HG03442 (cell line): ENCODE results near the gene GRIK4.
A peak's percentile ranks its signal among the peaks of the same experiment; 100 is the strongest.

Experiments
- ATAC-seq: cut with Tn5 transposase; IDR thresholded peaks from one replicate; pipeline ENCODE4 v1.9.1; 2021; ENCODE audit warnings: mild to moderate bottlenecking, moderate library complexity; ENCODE audit not compliant: unreplicated experiment

Gene GRIK4

DNA sequence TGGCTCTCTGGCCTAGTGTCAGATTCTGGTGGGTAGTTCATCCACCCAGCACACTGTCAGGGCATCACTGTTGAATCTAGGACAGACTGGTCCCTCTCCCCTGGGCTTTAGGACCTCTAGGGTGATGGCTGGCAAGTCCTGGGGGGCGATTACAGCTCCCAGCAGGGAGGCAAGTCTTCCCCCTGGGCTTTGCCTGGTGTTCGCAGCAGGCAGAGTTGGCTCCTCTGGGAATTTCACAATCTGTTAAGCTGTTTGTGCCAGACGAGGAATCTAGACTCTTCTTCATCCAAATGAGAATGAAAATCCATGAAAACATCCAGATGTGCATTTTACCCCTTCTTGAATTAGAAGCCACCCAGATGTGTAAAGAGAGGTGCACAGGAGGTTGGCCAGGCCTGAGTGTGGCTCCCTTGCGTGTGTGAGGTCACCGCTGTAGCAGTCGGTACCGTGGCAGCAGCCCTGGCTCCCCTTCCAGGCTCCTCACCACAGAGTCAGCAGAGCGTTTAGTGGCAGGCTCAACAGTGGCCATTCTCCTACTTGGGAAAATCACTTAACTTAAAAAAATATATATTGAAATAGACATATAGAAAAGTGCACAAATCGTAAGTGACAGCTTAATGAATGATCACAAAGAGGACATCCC lies 412.4 kb downstream of the GRIK4 start:
- no peak for ATAC-seq

DNA sequence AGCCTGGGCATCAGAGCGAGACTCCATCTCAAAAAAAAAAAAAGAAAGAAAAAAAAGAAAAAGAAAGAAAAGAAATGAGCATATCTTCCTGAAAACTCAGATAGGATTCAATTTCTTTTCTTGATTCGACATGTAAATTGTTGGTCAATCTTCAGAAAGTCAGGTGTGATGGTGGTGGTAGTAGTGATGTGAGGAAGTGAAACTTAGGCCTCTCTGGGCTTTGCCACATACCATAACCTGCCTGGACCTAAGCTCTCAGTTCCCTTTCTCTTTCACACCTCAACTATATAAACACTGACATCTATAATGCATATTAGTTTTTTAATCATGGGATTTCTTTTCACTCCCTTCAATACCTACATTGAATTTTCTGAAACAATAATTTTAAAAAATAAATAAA lies 414.4 kb downstream of the GRIK4 start:
- peak; percentile 99 for ATAC-seq

DNA sequence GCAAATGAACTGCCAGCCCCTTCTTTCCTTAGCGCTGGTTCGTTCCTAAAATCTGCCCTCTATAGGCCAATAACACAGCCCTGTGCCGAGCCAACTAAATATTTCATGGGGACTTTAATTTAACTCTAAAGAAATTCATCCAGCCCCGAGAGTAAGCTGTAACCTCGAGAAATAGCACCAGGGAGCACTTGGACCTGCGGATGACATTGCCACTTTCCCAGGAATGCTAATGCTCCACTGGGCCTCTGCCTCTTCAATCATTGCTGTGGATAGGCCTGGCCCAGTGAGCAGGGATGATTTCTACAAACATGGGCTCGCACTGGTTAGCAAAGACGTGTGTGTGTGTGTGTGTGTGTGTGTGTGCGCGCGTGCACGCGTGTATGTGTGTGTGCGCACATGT lies 417.1 kb downstream of the GRIK4 start:
- ATAC-seq: no peak

DNA sequence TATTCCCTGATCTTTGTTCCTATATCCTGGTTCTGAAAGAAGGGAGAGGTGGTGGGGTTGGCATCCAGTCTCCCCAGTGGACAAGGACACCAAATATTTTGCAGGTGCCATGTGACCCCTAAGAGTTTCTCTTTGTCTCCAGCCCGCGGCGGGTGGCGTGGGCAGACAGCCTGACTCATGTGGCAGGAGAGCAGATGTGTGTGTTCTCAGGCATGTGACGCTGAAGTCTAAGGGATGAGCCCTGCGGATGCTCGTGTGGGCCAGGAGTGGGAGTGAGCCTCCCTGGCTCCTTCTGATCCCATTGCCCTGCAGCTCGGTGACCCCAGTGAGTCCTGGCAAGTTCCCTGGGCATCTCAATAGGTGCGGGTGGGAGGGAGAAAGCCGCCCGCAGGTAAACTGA lies 417.5 kb downstream of the GRIK4 start:
- ATAC-seq: no peak

DNA sequence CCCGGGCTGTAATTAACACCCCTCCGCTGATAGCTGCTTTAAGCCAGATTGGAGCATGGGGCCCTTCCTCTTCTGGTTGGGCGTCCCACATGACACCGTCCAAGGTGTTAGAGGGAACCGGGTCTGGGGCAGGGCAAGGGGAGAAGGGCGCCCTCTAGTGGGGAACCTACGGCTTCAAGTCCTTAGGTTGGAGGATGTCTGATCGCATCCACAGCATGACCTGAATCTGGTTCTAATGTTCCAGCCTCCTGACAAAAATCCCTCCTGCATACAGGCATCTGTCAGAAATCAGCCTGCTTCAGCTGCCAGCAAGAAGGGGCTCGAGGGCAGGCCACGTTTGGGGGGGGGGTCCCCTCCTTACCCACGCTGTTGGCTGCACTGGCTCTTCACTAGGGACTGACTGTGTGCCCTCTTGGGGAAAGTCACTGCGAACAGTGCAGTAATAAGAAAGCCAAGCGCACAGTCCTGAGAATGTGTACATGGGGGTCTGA lies 418.2 kb downstream of the GRIK4 start:
- no peak for ATAC-seq

DNA sequence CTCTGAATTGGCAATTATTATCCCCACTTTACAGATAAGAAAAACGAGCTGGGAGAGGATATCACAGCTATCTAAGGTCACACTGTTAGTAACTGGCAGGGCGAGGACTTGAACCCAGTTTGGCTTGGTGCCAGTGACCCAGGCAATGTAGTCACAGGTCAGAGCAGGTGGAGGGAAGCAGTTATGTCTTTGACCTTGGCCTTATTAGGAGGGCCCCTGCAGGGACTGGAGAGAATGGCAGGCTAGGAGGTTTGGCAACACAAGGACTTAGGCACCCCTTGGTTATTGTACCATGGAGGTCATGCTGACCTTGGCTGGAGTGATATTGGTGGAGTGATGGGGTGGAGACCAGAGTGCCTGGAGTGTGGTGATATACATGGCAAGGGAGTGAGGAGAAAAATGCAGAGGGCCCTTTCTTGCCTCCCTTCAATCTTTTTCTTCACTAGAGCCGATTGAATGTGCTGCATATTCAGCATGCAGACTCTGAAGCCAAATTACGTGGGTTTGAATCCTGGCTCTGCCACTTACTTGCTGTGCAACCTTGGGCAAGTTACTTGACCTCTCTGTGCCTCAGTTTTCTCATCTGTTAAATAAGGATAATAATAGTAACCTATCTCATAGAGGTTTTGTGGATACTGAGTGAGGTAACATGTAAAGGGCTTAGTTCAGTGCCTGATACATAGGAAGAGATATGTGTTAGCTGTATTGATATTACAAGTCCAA lies 419.7 kb downstream of the GRIK4 start:
- ATAC-seq: no peak

DNA sequence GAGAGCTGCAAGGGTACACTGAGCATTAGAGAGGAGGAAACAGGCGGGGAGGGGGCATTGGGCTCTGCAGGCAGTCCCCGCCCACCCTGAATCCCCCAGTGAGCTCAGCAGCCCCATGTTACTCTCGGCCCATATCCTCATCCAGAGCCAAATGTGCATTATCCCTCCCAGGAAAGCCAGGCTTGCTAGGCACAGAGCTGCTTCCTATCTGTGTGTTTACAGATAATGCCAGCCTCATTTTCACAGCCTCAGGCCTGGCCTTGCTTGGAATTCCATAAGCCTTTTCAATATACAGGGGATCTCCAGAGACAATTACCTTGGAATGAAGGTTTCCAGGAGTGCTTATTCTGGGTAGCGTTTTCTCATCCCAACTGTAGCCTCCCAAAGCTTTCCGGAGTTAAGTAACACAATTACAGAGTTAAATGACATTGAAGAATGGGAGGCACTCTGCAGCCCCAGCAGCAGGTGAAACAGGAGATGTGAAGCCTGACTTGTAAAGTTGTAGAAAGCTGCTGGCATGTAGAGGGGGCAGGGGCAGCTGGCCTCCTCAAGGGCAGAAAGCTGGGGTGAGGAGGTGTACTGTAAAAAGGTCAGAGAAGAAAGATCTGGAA lies 420.9 kb downstream of the GRIK4 start:
- ATAC-seq: no peak

DNA sequence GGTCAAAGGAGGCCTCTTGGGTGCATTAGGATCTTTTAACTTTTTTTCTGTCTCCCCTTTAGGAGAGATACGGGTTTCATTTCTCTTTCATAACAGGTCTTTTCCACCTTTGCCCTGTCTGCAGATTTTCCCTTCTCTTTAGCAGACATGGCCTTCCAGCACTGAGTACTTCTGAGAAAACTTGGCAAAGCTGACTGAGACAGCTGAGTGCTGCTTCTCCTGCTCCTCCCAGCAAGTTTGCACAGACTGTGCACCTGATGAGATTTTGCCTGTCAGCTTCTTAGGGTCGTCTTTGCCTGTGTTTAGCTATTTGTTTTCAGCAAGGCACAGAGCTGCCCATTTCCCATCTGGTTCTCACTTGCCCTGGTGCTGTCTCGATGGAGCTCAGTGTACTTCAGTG lies 424.8 kb downstream of the GRIK4 start:
- ATAC-seq: no peak

DNA sequence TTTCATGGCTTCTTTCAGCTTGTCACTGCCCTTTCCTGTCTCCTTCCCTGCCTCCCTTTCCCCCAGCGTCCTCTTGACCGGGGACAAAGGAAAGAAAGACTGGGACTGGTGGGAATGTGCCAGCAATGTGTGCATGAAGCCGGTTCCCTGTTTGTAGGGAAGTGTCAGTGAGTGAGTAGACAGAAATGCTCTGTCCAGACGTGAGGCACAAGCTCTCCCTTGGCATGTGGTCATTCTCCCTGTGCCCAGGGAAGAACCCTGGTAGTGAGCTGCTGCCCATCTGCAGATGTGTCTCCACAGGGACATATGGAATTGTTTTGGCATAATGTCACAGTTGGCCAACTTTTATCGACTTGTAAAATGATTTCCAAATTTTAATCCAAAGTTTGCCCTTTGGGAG lies 426.0 kb downstream of the GRIK4 start:
- ATAC-seq: no peak

DNA sequence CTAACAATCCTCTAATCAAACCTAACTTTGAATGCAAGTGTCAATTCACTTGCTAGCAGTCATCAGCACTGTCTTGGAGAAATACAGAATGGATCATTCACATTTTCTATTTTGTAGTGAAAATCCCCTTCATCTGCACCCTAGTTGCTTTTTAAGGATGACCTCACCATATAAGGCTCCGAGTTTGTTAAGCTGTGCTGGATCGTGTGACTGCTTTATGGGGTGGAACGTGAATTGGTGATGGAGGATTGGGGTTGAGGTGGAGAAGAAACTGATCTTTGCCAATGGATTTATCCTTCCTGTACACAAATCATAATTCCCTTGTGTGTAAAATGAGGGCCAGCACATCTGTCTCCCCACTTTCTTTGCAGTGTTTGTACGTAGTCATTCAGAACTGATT lies 426.7 kb downstream of the GRIK4 start:
- ATAC-seq: no peak

DNA sequence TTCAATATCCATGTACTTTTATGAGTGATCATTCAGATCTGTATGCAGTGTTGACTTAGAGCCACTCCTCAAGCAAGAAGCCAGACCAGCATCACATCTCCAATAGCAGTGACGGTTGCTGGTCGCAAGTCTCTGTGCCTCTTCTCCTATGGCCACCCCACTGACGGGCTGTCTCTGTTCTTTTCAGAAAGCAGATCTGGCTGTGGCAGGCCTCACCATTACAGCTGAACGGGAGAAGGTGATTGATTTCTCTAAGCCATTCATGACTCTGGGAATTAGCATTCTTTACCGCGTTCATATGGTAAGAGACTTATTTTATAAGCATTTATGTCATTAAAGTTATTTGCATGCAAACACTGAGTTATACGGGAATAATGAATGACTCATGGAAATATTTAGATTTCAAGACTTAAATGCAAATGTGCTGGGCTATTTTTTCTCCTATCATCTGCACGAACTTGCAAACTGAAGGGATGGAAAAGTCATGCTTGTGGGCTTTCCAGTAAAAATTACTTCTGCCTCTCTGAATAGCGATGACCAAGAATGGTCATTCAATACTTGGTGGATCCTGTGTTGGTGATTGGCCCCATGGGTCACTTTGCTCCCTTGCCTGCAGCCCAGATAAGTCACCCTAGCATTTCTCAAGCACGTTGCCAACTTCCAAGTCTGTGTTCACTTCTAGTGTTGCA lies 428.8 kb downstream of the GRIK4 start:
- no peak for ATAC-seq

DNA sequence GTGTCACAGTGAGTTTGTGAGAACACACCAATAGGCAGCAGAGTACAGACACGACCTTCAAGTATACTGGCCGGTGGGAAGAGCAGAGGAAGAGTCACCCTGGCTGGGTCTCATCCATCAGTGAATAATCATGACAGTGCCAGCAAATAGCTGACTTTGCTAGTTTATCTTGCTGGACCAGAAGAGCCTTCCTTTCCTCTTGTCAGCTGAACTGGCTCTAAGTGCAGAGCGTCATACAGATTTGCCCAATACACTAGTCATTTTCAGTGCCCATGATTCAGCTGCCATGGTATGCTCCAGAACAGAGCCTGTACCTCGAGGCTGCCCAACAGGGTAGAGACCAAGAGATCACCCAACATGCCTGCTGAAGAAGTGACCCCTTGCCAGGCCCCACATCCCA lies 429.5 kb downstream of the GRIK4 start:
- ATAC-seq: no peak

DNA sequence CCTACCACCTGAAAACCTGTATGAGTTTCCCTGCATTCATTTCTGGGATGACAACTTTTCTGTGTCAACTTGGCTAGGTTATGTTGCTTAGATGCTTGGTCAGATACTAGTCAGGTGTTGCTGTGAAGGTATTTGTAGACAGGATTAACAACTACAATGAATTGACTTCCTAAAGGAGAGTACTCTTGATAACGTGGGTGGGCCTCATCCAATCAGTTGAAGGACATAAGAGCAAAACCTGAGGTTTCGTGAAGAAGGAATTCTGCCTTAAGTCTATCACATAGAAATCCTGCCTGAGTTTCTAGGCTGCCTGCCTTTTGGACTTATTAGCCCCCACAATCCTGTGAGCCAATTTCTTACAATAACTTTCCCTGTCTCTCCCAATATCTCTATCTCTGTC lies 431.2 kb downstream of the GRIK4 start:
- ATAC-seq: no peak

DNA sequence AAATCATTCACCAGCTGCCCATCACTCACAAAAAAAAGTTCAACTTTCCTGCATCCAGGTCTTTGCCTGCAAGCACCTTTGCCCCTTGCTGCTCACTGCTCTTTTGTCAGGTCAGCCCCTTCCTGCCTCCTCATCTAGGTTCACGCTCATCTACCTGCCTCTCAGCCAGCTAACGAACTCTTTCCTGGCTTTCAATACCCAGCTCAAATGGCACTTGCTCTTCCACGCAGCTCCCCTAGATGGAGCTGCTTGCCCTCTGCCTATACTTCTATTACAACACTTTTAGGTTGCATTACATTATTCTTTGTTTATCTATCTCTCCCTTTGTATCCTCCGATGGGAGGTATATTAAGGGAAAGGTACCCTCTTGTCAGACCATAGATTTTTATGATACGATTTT lies 433.5 kb downstream of the GRIK4 start:
- ATAC-seq: no peak

DNA sequence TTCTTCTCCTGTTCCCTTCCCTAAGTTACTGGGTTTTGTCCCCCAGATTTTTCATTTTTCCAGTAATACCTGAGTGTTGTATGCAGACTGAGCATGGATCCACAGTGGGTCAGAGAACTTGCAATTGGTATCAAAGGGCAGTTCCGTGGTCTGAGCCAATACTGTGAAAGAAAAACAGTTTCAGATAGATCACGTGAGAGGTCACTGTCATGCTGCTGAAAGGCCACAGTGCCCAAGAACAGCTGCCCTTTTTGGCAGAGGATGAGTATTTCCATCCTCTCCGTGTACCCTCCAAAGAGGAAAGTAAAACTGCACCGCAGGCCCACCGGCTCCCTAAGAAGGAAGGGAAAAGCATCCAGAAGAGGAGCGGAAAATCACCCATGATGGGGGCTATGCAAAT lies 439.3 kb downstream of the GRIK4 start:
- ATAC-seq: no peak

DNA sequence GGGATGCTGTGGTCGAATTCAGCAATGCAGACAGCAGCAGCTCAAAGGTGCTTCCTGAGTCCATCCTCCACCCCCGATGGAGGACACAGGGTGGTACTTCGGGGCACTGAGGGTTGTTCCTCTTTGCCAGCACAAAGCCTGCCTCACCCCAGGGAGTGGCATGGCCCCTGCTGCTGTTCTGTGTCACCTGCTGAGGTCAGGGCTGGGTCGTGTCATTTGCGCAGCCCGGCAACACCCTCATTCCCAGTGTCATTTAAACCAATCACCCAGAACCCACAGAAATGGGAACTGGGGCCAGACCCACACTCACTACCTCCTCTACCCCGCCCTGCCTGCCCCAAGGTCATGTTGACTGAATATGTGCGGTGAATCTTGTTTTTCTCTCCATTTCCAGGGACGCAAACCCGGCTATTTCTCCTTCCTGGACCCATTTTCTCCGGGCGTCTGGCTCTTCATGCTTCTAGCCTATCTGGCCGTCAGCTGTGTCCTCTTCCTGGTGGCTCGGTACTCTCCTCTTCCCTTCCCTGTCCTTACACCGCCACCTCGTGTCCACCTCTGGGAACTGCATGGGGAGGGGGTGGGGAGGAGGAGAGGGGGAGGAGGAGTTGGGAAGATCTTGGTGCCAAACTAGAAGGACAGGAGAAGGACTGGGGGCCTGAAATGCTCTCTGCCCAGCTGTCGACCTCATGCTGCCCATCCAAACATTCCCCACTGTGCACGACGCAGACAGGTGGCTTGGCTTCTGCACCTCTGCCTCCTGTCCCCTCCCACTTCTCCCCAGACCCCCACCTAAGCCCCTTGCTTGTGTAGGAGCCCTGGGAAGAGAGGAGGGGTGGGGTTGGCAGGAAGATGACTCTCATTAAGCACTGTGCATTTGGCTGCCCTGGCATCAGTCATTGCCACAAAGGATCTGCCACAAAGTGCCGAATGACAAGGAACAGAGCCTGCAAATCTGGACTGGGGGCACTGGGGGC lies 441.2 kb downstream of the GRIK4 start:
- ATAC-seq: no peak

DNA sequence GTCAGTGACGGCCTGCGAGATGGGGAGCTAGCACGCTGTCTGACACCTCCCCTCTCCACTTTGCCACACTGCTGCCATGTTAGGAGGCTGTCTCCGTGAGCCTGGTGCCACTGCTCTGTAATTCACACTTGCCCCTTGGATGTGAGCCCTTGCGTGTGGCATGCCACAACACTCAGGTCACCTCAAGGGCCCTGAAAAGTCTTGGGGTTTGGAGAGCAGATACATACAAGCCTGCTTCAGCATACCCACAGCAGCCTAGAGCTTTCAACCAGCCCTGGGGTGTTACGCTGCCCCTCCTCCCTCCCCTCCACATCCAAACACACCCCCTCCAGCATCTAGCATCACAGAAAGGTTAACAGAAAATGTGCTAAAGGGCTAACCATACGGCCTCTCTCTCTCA lies 442.8 kb downstream of the GRIK4 start:
- ATAC-seq: no peak

DNA sequence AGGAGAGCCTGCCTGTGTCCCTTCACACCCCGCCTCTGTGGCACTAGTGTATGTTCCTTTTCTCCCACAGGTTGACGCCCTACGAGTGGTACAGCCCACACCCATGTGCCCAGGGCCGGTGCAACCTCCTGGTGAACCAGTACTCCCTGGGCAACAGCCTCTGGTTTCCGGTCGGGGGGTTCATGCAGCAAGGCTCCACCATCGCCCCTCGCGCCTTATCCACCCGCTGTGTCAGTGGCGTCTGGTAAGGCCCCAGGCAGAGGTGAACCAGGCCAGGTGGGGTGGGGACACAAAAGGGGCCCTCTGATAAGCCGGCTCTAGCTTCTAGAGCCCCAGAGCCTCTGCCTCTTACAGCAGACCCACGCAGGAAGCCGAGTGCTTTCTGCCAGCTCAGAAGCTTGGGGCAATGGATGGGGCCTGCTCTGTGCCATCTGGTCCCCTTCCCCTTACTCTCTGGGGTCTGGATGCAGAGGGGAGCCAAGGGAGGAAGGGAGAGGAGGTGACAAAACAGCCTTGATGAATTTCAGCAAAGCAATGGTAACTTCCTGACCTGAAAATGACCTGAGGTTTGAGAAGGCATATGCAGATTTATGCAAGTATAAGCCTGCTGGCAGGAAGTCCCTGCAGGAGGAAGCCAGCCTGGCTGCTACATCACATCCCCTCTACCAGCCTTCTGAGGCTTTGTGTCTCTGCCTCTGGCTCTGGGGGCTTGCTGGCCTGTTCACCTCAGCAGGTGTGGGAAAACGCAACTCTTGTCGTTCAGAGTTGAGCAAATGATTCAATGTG lies 445.4 kb downstream of the GRIK4 start:
- ATAC-seq: no peak

DNA sequence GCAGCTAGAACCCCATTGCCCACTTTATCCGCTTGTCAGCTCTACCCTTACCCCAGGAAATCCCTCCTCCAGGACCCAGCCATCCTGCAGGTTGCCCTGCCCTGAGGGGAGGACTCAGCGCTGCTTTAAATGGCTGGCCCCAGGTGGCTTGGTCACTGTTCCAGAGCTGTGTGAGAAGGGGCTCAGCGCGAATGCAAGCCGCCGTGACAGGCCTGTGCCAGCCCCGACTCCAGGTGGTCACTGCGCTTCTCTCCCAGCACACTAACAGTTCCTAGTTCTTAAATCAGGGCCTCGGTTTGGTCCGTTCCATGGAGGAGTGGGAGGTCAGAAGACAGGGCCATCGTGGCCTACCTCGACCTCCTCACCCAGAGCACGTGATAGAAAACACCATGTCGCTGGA lies 446.6 kb downstream of the GRIK4 start:
- ATAC-seq: no peak

DNA sequence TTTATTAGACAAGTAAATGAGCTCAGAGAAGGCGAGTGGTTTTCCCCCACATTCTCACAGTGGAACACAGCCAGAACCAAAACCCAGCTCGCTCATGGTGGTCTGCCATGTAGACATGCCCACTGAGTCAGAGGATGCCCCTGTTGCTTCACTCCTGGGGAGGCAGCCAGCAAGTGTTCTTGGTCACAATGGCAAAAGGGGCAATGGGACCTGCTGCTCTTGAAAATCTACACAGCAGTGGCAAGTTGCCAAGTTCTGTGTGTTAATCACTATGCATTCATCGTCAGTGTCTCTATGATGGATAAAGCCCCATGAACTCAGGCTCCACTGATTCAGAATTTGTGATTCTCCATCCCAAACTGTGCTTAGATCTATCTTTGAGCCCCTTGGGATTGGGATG lies 447.6 kb downstream of the GRIK4 start:
- ATAC-seq: no peak
